Measurements from ENCODE around the gene SYVN1. TPM values are rescaled to one million over a fixed set of nuclear protein-coding genes. Genes with fewer than 3 reads are reported as not detected.

SYVN1 gene
- polyA plus RNA-seq, 3 donors = 3.5 to 81.6 (median 6.4) TPM

- intact Hi-C loops (cut with micrococcal nuclease) = loop anchor here (5.0 kb wide), 3 partner anchors 35 to 70 kb away; partner anchors contain the start of gene TM7SF2 (in 1 of the 2)
- H3K27me3 Mint-ChIP-seq (ENCODE audit: low read depth in 3 of 3) = no peaks in the 10 kb centered on the region
- Histone ChIP-seq H3K27ac (ENCODE audit: low read depth in 1 of 2, low read length in 2 of 2) (peak overlapping the region; percentile 48 to 80), H3K4me1 (ENCODE audit: control insufficient read depth in 1 of 2, insufficient read depth in 2 of 2, low read length in 2 of 2) (peaks cover 22 to 29% of the 10 kb centered on the region in 2 donors), H3K9me3 (replicated peaks in 1 of 2; ENCODE audit: control insufficient read depth in 1 of 2, insufficient read depth in 1 of 2, low read length in 2 of 2) (no peaks in the 10 kb centered on the region), H3K9ac (ENCODE audit: insufficient read depth, low read length, poor library complexity, severe bottlenecking) (peak overlapping the region; percentile 91), H3K4me3 (replicated peaks in 1 of 3; ENCODE audit: low read depth in 2 of 3, low read length in 3 of 3) (peak overlapping the region; percentile 66 to 98 (median 91)), H3K4me2 (replicated peaks; ENCODE audit: extremely low read depth, low read length, poor library complexity, severe bottlenecking) (peak overlapping the region; percentile 83), H3K27me3 (ENCODE audit: control insufficient read depth in 2 of 2, insufficient read depth in 2 of 2, low read length in 2 of 2) (no peaks in the 10 kb centered on the region), H3K36me3 (replicated peaks in 1 of 2; ENCODE audit: control insufficient read depth in 1 of 2, insufficient read depth in 2 of 2, low read length in 2 of 2) (peaks cover 24 to 41% of the 10 kb centered on the region in 2 donors), H2AFZ (ENCODE audit: insufficient read depth, low read depth, low read length, poor library complexity, severe bottlenecking) (peak overlapping the region; percentile 87), H3K79me2 (ENCODE audit: insufficient read depth, low read length) (peaks cover 44% of the 10 kb centered on the region), H4K20me1 (ENCODE audit: insufficient read depth, low read length) (peaks cover 43% of the 10 kb centered on the region)
- peaks cover 27 to 36% of the 10 kb centered on the region in 2 donors for H3K36me3 Mint-ChIP-seq
- H3K9me3 Mint-ChIP-seq = peaks cover 0 to 3% (median 0%) of the 10 kb centered on the region in 7 donors
- no peak for TF ChIP-seq CTCF (IDR thresholded peaks at IDR 0.05)
- WGBS (ENCODE audit: insufficient coverage) = 58% methylated on average over 17 of the region's 23 CpGs
- DNase-seq = no peak
- H3K4me1 Mint-ChIP-seq = peaks cover 36% of the 10 kb centered on the region
- peak overlapping the region; percentile 89 to 92 for H3K4me3 Mint-ChIP-seq
- peak overlapping the region in 6 of 7 donors; percentile 28 to 92 (median 50) for H3K27ac Mint-ChIP-seq
Measured at GRCh38 chr11:65182258-65183170, 48.2 kb upstream of the SYVN1 start.

GRCh38 chr11:65181569-65182257 is 47.4 kb upstream of the SYVN1 start, which contains the start of gene CAPN1:
CAPN1 (plus strand) TSS chr11:65181928; CDS start chr11:65182702, 774 bp downstream.
- H3K79me2 ChIP-seq (ENCODE audit: insufficient read depth, low read length) = peaks cover 44% of the 10 kb centered on the region
- TF ChIP-seq CTCF (IDR thresholded peaks at IDR 0.05) = no peak
- WGBS (ENCODE audit: insufficient coverage) = under 1% methylated on average over 15 of the region's 43 CpGs

More at GRCh38 chr11:65181569-65182257, 47.4 kb upstream of the SYVN1 start, which contains the start of gene CAPN1:
- Histone ChIP-seq H3K9me3 (replicated peaks in 1 of 2; ENCODE audit: control insufficient read depth in 1 of 2, insufficient read depth in 1 of 2, low read length in 2 of 2) (no peaks in the 10 kb centered on the region), H4K20me1 (ENCODE audit: insufficient read depth, low read length) (peaks cover 39% of the 10 kb centered on the region), H3K27me3 (ENCODE audit: control insufficient read depth in 2 of 2, insufficient read depth in 2 of 2, low read length in 2 of 2) (no peaks in the 10 kb centered on the region), H3K27ac (ENCODE audit: low read depth in 1 of 2, low read length in 2 of 2) (peak within 1 kb of the TSS; percentile 48 to 80), H3K4me3 (replicated peaks in 1 of 3; ENCODE audit: low read depth in 2 of 3, low read length in 3 of 3) (peak within 1 kb of the TSS; percentile 66 to 98 (median 91)), H3K4me2 (replicated peaks; ENCODE audit: extremely low read depth, low read length, poor library complexity, severe bottlenecking) (peak within 1 kb of the TSS; percentile 83), H3K9ac (ENCODE audit: insufficient read depth, low read length, poor library complexity, severe bottlenecking) (peak within 1 kb of the TSS; percentile 91), H3K36me3 (replicated peaks in 1 of 2; ENCODE audit: control insufficient read depth in 1 of 2, insufficient read depth in 2 of 2, low read length in 2 of 2) (peaks cover 16 to 33% of the 10 kb centered on the region in 2 donors), H2AFZ (ENCODE audit: insufficient read depth, low read depth, low read length, poor library complexity, severe bottlenecking) (peak within 1 kb of the TSS; percentile 87), H3K4me1 (ENCODE audit: control insufficient read depth in 1 of 2, insufficient read depth in 2 of 2, low read length in 2 of 2) (peaks cover 22 to 29% of the 10 kb centered on the region in 2 donors)
- intact Hi-C loops (cut with micrococcal nuclease) = loop anchor here (5.0 kb wide), 3 partner anchors 34 to 69 kb away; partner anchors contain the start of gene TM7SF2 (in 1 of the 2)
- Mint-ChIP-seq H3K36me3 (peaks cover 19 to 28% of the 10 kb centered on the region in 2 donors), H3K4me1 (peaks cover 36% of the 10 kb centered on the region), H3K4me3 (peak within 1 kb of the TSS; percentile 89 to 92), H3K27ac (peak within 1 kb of the TSS in 6 of 7 donors; percentile 58 to 92 (median 82)), H3K27me3 (ENCODE audit: low read depth in 3 of 3) (no peaks in the 10 kb centered on the region), H3K9me3 (peaks cover 0 to 3% (median 0%) of the 10 kb centered on the region in 7 donors)
- peak; percentile 51 to 61 (median 53) for DNase-seq
